Mesendoderm (in vitro differentiated cells): ENCODE data around the gene B3GALT6.

Experiments used
- DNase-seq: peaks from one replicate; pipeline ENCODE4 v3.0.0; 2013
- H2AK5ac ChIP-seq: 2 replicates; pipeline ENCODE4 v1.6.1; 2013; ENCODE audit warnings: low read length, inconsistent platforms
- H2BK120ac ChIP-seq: 2 replicates; pipeline ENCODE4 v1.6.1; 2013; ENCODE audit warnings: low read depth, mild to moderate bottlenecking, low read length, moderate library complexity, mixed read lengths
- H2BK15ac ChIP-seq: replicated peaks from 2 replicates; pipeline ENCODE4 v1.6.1; 2013; ENCODE audit warnings: low read depth, mild to moderate bottlenecking, moderate library complexity
- H2BK5ac ChIP-seq: 2 replicates; pipeline ENCODE4 v1.6.1; 2013; ENCODE audit warnings: low read length, inconsistent platforms
- H3K18ac ChIP-seq: 2 replicates; pipeline ENCODE4 v1.6.1; 2013; ENCODE audit warnings: mild to moderate bottlenecking, low read length, mixed read lengths
- H3K23ac ChIP-seq: one replicate; pipeline ENCODE4 v1.6.1; 2013; ENCODE audit warnings: low read length
- H3K27ac ChIP-seq: 2 replicates; pipeline ENCODE4 v1.5.1; 2013; ENCODE audit warnings: low read depth, mild to moderate bottlenecking, inconsistent platforms, low read length, moderate library complexity
- H3K27me3 ChIP-seq: 2 replicates; pipeline ENCODE4 v1.6.1; 2013; ENCODE audit warnings: low read length, control low read depth, mild to moderate bottlenecking, inconsistent platforms; ENCODE audit not compliant: insufficient read depth, poor library complexity
- H3K36me3 ChIP-seq: 2 replicates; pipeline ENCODE4 v1.6.1; 2013; ENCODE audit warnings: low read length, inconsistent platforms; ENCODE audit not compliant: control insufficient read depth, insufficient read depth
- H3K4ac ChIP-seq: one replicate; pipeline ENCODE4 v1.6.1; 2013; ENCODE audit warnings: low read depth, mild to moderate bottlenecking, low read length, moderate library complexity
- H3K4me1 ChIP-seq: 2 replicates; pipeline ENCODE4 v1.6.1; 2013; ENCODE audit warnings: low read depth, low read length, inconsistent platforms; ENCODE audit not compliant: control insufficient read depth
- H3K4me2 ChIP-seq: 2 replicates; pipeline ENCODE4 v1.6.1; 2013; ENCODE audit warnings: low read length
- H3K4me3 ChIP-seq: 2 replicates; pipeline ENCODE4 v1.5.1; 2013; ENCODE audit warnings: mild to moderate bottlenecking, low read length
- H3K56ac ChIP-seq: one replicate; pipeline ENCODE4 v1.6.1; 2013; ENCODE audit warnings: low read length
- H3K79me1 ChIP-seq: 2 replicates; pipeline ENCODE4 v1.6.1; 2013; ENCODE audit warnings: low read length, inconsistent platforms
- H3K79me2 ChIP-seq: 2 replicates; pipeline ENCODE4 v1.6.1; 2013; ENCODE audit warnings: mild to moderate bottlenecking, low read length; ENCODE audit not compliant: control insufficient read depth, insufficient read depth
- H3K9ac ChIP-seq: 2 replicates; pipeline ENCODE4 v1.6.1; 2013; ENCODE audit warnings: low read length, inconsistent platforms
- H4K5ac ChIP-seq: one replicate; pipeline ENCODE4 v1.6.1; 2013; ENCODE audit warnings: low read length
- H4K8ac ChIP-seq: one replicate; pipeline ENCODE4 v1.6.1; 2013; ENCODE audit warnings: low read depth, mild to moderate bottlenecking, control low read depth, low read length, moderate library complexity
- WGBS: extraction: QIAGEN DNeasy Blood & Tissue Kit; methylation state at CpG from one replicate; pipeline ENCODE4 v1.1.7; 2013; ENCODE audit warnings: low lambda C conversion rate, missing lambda C conversion rate; ENCODE audit not compliant: insufficient coverage; ENCODE audit errors: extremely low coverage; 5-methylcytosine and 5-hydroxymethylcytosine counted together

Gene B3GALT6

DNA sequence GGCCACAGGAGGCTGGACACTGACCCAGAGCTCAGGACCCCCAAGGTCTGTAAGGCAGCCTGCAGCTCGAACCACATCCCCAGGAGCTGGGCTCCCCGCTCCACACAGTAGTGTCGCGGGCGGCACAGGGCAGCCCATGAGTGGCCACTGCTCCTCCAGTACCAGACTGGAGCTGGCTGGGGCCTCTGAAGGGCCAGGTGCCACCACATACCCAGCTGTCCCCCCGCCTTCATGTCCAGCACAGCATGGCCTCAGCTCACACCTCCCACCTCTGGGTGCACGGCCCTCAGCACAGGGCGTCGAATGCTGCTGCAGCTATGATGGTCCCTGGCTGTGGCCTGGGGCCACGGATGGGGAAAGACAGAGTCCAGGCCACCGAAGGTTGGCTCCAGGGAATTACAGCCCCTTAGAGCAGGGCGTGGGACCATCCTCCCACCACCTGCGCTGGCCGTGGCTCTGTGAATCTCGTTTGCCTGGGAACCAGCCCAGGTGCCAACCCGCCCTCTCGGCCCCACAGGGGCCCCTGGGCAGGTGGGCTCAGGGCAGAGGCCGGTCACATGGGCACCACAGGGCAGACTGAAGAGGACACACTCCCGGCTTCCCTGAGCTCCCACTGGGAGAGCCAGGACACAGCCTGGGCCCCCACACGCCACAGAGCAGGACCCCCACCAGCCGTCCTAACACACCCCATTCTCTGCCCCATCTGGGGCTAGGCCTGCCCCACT, 16.0 kb upstream of the B3GALT6 start:
- Histone ChIP-seq H3K36me3 (no peaks in the 10 kb centered on the region), H3K27ac (no peak overlapping the region), H3K4me3 (no peak overlapping the region), H4K8ac (no peak overlapping the region), H2AK5ac (no peak overlapping the region), H3K27me3 (no peaks in the 10 kb centered on the region), H3K9ac (no peak overlapping the region), H2BK120ac (no peak overlapping the region), H2BK15ac (no peak overlapping the region), H3K18ac (no peak overlapping the region), H3K4ac (no peak overlapping the region), H3K56ac (no peak overlapping the region), H3K23ac (no peak overlapping the region), H2BK5ac (no peak overlapping the region), H3K79me2 (no peaks in the 10 kb centered on the region), H4K5ac (no peak overlapping the region), H3K79me1 (no peaks in the 10 kb centered on the region), H3K4me1 (no peaks in the 10 kb centered on the region), H3K4me2 (no peak overlapping the region)
- DNase-seq, result no peak
- no CpG with 5 or more reads among the region's 21 CpGs for WGBS

DNA sequence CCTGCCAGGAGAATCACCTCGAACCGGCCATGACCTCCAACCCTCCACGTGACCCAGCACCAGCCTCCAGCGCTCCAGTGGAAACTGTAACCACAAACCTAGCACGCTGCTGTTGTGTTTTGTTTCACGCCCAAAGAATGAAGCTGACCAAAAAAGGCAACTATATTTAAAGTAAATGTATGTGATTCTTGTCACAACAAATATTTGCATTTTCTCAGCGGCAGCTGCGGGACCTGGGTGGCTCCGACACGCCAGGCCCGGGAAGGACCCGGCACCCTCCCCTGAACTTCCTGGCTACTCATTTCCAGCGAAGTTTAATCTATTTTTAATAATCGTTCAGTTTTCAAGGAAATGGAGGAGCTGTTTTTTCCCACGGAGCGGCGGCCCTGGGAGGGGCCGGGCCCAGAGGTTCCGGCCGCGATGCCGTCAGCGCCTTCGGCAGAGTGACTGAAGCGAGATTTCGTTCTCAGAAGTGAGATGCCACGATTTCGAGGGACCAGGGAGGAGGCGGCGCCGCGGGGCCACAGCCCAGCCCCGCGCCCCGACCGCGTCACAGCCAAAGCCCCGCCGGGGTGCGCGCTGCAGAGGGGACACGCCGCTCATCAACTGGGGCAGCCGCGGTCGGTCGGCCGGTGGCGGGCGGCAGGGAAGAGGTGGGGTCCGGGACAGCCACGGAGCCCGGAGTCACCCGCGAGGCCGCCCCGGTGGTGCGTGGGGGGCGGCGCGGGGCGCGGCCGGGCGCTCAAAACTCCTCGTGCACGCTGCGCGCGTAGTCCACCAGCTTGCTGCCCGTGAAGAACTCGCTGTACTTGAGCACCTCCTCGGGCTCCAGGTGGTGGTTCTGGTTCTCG, 15.0 kb upstream of the B3GALT6 start:
- H3K4me2 ChIP-seq, result no peak overlapping the region
- no peaks in the 10 kb centered on the region for H3K4me1 ChIP-seq
- no peak overlapping the region for H3K23ac ChIP-seq
- no peak overlapping the region for H3K27ac ChIP-seq
- H3K9ac ChIP-seq, result no peak overlapping the region
- H2BK120ac ChIP-seq, result no peak overlapping the region
- no peak overlapping the region for H3K4ac ChIP-seq
- H3K27me3 ChIP-seq, result no peaks in the 10 kb centered on the region
- no peak overlapping the region for H2BK15ac ChIP-seq
- no peak overlapping the region for H2BK5ac ChIP-seq
- no peak overlapping the region for H3K56ac ChIP-seq
- no peak for DNase-seq
- H3K79me1 ChIP-seq, result no peaks in the 10 kb centered on the region
- no peak overlapping the region for H3K18ac ChIP-seq
- no peak overlapping the region for H3K4me3 ChIP-seq
- no peak overlapping the region for H4K5ac ChIP-seq
- no peak overlapping the region for H4K8ac ChIP-seq
- H3K79me2 ChIP-seq, result no peaks in the 10 kb centered on the region
- H3K36me3 ChIP-seq, result no peaks in the 10 kb centered on the region
- no peak overlapping the region for H2AK5ac ChIP-seq
- WGBS, result no CpG with 5 or more reads among the region's 74 CpGs

DNA sequence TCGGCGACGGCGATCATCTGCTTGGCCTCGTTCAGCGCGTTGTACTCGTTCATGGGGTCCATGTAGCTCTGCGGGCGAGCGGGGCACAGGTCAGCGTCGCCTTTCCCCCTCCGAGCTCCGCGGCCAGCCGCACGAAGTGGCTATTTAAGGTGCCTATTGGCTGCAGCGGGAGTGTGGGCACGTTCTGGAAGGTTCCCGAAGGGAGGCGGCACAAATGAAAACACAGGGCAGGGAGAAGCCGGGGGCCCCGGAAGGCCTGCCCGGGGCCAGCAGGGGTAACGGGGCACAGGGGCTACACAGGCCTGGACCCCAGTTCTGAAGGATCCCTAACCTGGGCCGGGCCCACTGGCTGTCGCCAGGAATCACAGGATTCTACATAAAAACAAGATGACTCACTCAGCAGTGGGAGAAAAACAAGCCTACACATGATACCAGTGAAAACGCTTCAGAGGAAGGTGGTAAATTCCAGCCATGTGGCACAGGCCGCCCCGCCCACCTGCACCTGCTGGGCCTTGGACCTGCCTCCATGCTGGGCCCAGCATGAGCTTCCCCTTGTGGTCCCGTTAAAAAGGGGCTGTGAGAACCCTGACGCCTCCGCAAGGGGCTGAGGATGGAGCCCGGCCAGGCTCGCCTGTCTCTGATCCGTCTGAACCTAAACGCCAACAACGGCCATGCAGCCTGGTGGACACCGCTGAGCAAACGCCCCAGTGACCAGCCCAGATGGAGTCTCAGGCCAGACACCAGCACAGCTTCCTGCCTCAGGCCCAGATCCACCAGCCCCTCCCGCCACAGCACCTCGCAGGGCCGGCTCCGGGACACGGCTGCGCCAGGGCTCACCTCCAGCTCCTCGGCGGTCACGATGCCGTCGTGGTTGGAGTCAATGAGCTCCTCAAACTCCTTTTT, 14.2 kb upstream of the B3GALT6 start:
- no peak overlapping the region for H4K8ac ChIP-seq
- no peak overlapping the region for H3K27ac ChIP-seq
- no peaks in the 10 kb centered on the region for H3K79me1 ChIP-seq
- no peak overlapping the region for H2BK120ac ChIP-seq
- no peak overlapping the region for H2BK15ac ChIP-seq
- H3K79me2 ChIP-seq, result no peaks in the 10 kb centered on the region
- peaks cover 2% of the 10 kb centered on the region for H3K36me3 ChIP-seq
- no peak overlapping the region for H3K9ac ChIP-seq
- H3K4me1 ChIP-seq, result no peaks in the 10 kb centered on the region
- no peak overlapping the region for H4K5ac ChIP-seq
- peak; percentile 41 for DNase-seq
- no peaks in the 10 kb centered on the region for H3K27me3 ChIP-seq
- no peak overlapping the region for H2AK5ac ChIP-seq
- no peak overlapping the region for H3K23ac ChIP-seq
- no peak overlapping the region for H3K4ac ChIP-seq
- no peak overlapping the region for H3K56ac ChIP-seq
- no peak overlapping the region for H2BK5ac ChIP-seq
- WGBS, result no CpG with 5 or more reads among the region's 52 CpGs
- no peak overlapping the region for H3K4me3 ChIP-seq
- H3K4me2 ChIP-seq, result no peak overlapping the region
- H3K18ac ChIP-seq, result no peak overlapping the region

DNA sequence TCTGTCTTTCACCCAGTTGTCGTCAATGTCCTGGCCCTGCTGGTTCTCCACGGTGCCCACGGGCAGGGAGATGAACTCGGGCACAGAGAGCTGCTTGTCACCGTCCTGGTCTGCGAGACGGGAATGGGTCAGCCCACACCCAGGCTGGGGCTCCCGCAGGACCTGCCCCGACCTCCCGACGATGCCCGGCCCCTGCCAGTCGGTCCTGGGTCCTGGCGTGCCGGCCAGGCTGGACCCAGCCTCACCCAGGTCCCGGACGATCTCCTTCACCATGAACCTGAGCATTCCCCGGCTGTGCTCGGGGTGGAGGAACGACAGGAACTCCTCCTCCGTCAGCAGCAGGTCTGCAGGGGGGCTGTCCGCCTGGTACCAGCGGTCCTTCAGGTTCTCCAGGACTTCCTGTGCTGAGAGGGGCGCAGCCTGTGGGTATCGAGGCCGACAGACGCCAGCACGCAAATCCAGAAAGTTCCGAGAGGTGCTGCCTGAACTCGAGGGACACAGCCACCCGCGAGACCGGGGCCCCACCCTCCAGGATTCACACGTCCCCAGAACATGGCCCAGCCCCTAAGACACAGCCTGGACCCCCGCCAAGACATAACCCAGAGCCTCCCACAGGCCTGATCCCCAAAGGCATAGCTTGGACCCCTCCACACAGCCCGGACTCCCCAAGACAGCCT, 13.4 kb upstream of the B3GALT6 start:
- H3K4me2 ChIP-seq, result no peak overlapping the region
- no peak overlapping the region for H3K4me3 ChIP-seq
- H3K27ac ChIP-seq, result no peak overlapping the region
- H3K4ac ChIP-seq, result no peak overlapping the region
- H4K8ac ChIP-seq, result no peak overlapping the region
- no peak overlapping the region for H4K5ac ChIP-seq
- no peak overlapping the region for H3K23ac ChIP-seq
- H3K4me1 ChIP-seq, result no peaks in the 10 kb centered on the region
- H3K56ac ChIP-seq, result no peak overlapping the region
- no peak overlapping the region for H2AK5ac ChIP-seq
- WGBS, result no CpG with 5 or more reads among the region's 36 CpGs
- no peak overlapping the region for H2BK5ac ChIP-seq
- H2BK120ac ChIP-seq, result no peak overlapping the region
- H3K36me3 ChIP-seq, result peaks cover 4% of the 10 kb centered on the region
- H3K18ac ChIP-seq, result no peak overlapping the region
- no peaks in the 10 kb centered on the region for H3K79me1 ChIP-seq
- H2BK15ac ChIP-seq, result no peak overlapping the region
- H3K27me3 ChIP-seq, result no peaks in the 10 kb centered on the region
- DNase-seq, result no peak
- H3K79me2 ChIP-seq, result no peaks in the 10 kb centered on the region
- H3K9ac ChIP-seq, result no peak overlapping the region

DNA sequence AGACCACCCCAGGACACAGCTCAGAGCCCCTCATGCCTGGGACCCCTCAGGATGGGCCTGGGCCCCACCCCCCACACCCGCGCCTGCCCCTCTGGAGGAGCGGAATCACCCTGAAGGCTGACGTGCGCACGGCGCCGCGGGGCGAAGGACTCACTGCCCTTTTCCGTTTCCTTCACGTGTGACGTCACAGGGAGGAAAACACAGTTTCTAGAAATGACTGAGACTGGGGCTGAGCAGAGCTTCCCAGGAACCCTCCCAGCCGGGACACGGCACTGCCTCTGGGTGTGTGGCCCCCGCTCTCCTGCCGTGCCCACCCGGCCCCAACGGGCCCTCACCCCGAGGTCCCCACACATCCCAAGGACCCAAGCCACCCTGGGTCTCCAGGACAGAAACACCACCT, 12.7 kb upstream of the B3GALT6 start:
- Histone ChIP-seq H3K4me2 (no peak overlapping the region), H2BK5ac (no peak overlapping the region), H3K27me3 (no peaks in the 10 kb centered on the region), H3K36me3 (peaks cover 4% of the 10 kb centered on the region), H2BK120ac (no peak overlapping the region), H3K56ac (no peak overlapping the region), H3K27ac (no peak overlapping the region), H3K9ac (no peak overlapping the region), H3K79me1 (no peaks in the 10 kb centered on the region), H4K5ac (no peak overlapping the region), H4K8ac (no peak overlapping the region), H3K18ac (no peak overlapping the region), H3K79me2 (no peaks in the 10 kb centered on the region), H3K4ac (no peak overlapping the region), H3K23ac (no peak overlapping the region), H2BK15ac (no peak overlapping the region), H3K4me1 (no peaks in the 10 kb centered on the region), H2AK5ac (no peak overlapping the region), H3K4me3 (no peak overlapping the region)
- no CpG with 5 or more reads among the region's 20 CpGs for WGBS
- DNase-seq, result no peak
